ENCODE measurements around the gene BBS2. TPM values are rescaled to one million over a fixed set of nuclear protein-coding genes. Genes with fewer than 3 reads are reported as not detected.

Gene BBS2
- total and polyA plus RNA-seq, 2 of the 13 experiments (the other 11 are each of a cell fraction or from before 2014, with no cell fraction given): 59.7 to 68.3 TPM

- no peak for TF ChIP-seq ZSCAN31 (CRISPR knock-in tag; IDR thresholded peaks at IDR 0.05; ENCODE audit: low read depth)
- no peak for TF ChIP-seq KDM3A (CRISPR knock-in tag; IDR thresholded peaks at IDR 0.05; ENCODE audit: low read depth)
- TF ChIP-seq ZNF17 (CRISPR knock-in tag; IDR thresholded peaks at IDR 0.05): no peak
- no peak for TF ChIP-seq ZNF670 (CRISPR knock-in tag; IDR thresholded peaks at IDR 0.05; ENCODE audit: borderline replicate concordance)
- no peak for TF ChIP-seq ZNF496 (CRISPR knock-in tag; IDR thresholded peaks at IDR 0.05; ENCODE audit: insufficient replicate concordance)
- TF ChIP-seq MYNN (CRISPR knock-in tag; IDR thresholded peaks at IDR 0.05; ENCODE audit: low read depth): no peak
Measured at GRCh38 chr16:56561126-56561525, 41.3 kb upstream of the BBS2 start (continued).

GRCh38 chr16:56560447-56560846 is 40.6 kb upstream of the BBS2 start:
- no peak for FAIRE-seq
- CTCF ChIA-PET (ENCODE audit: low intra/inter-chr PET ratio, low total read pairs): no interaction called here
- no TSS peak for BruUV-seq (replicated peaks)
- no peak overlapping the region for H3K4me2 ChIP-seq (ENCODE audit: low read depth, low read length)
- no peaks in the 10 kb centered on the region for H4K20me1 ChIP-seq (ENCODE audit: insufficient read depth, low read length)
- intact Hi-C loops (cut with micrococcal nuclease; ENCODE audit: unreplicated experiment): no loop called here
- H3K9me3 ChIP-seq (ENCODE audit: low read length): no peaks in the 10 kb centered on the region
- no peaks in the 10 kb centered on the region for H3K79me2 ChIP-seq (ENCODE audit: insufficient read depth, low read length)
- H3K9ac ChIP-seq (ENCODE audit: insufficient read depth, low read depth, low read length): no peak overlapping the region
- POLR2A ChIA-PET: no interaction called here
- peaks cover 3 to 36% of the 10 kb centered on the region in 2 experiments; a peak in 3 of 5 replicates for H3K27me3 ChIP-seq (ENCODE audit: control insufficient read depth in 1 of 2, insufficient read depth in 2 of 2, low read length in 2 of 2)
- no peaks in the 10 kb centered on the region for H3K36me3 ChIP-seq (replicated peaks in 1 of 2; ENCODE audit: control insufficient read depth in 1 of 2, insufficient read depth in 2 of 2, low read length in 2 of 2)
- WGBS (ENCODE audit: low lambda C conversion rate): 0% methylated on average over 1 of the region's 1 CpG
- in situ Hi-C loops (cut with HindIII; ENCODE audit: extremely low pct_ligation_motif_present, low pct_unique_long_range_greater_than_20kb): no loop called here
- peaks cover 40% of the 10 kb centered on the region for H3K4me1 ChIP-seq (ENCODE audit: insufficient read depth, low read length)
- no peak overlapping the region for H2AFZ ChIP-seq (ENCODE audit: low read length)
- no peak overlapping the region for H3K4me3 ChIP-seq (replicated peaks in 1 of 3; ENCODE audit: insufficient read depth in 1 of 3, low read depth in 2 of 3, low read length in 3 of 3)
- ATAC-seq: no peak
- no peak overlapping the region for H3K27ac ChIP-seq (ENCODE audit: extremely low read length, insufficient read depth, low read length)
- no peak for DNase-seq (ENCODE audit: low spot score)
- TF ChIP-seq TAF15 (IDR thresholded peaks at IDR 0.05; ENCODE audit: low read depth, low read length, poor library complexity, severe bottlenecking) (no peak), XBP1 (CRISPR knock-in tag; IDR thresholded peaks at IDR 0.05) (no peak), KDM4B (CRISPR knock-in tag; IDR thresholded peaks at IDR 0.05) (no peak), ZNF407 (CRISPR knock-in tag; IDR thresholded peaks at IDR 0.05; ENCODE audit: not compliant biosample characterization) (no peak), HOMEZ (CRISPR knock-in tag; IDR thresholded peaks at IDR 0.05; ENCODE audit: low read depth) (no peak), ZBTB14 (CRISPR knock-in tag; IDR thresholded peaks at IDR 0.05) (no peak), LCORL (IDR thresholded peaks at IDR 0.05) (no peak), LCORL (CRISPR knock-in tag; IDR thresholded peaks at IDR 0.05) (no peak)

Data from HepG2 (cell line).